HepG2 (cell line): ENCODE data around the gene ABCD4. TPM values are rescaled to one million over a fixed set of nuclear protein-coding genes. Genes with fewer than 3 reads are reported as not detected.

Experiments
- ARNT2 ChIP-seq: sonication (generic); formaldehyde crosslinking; IDR thresholded peaks from 2 replicates; pipeline ENCODE4 v1.8.0; 2022; ENCODE audit warnings: mild to moderate bottlenecking, low read depth, missing genetic modification reagents, moderate library complexity
- ATAD3A ChIP-seq: sonication (generic); formaldehyde crosslinking; IDR thresholded peaks from 2 replicates; pipeline ENCODE4 v1.4.0; 2020; ENCODE audit warnings: missing genetic modification reagents
- FOXK2 ChIP-seq: fragments of 450-650 bp; IDR thresholded peaks from 2 replicates; pipeline ENCODE4 v1.6.1; 2016
- GATA4 ChIP-seq: sonication (generic); IDR thresholded peaks from 2 replicates; pipeline ENCODE4 v1.6.1; 2016; ENCODE audit warnings: antibody characterized with exemption, low read depth, borderline replicate concordance
- HIC2 ChIP-seq: sonication (generic); formaldehyde crosslinking; IDR thresholded peaks from 2 replicates; pipeline ENCODE4 v1.9.0; 2022; ENCODE audit warnings: low read depth, missing genetic modification reagents
- HNRNPL ChIP-seq: fragments of 200-400 bp; formaldehyde crosslinking; IDR thresholded peaks from 2 replicates; pipeline ENCODE4 v1.6.1; 2017; ENCODE audit warnings: mild to moderate bottlenecking, low read depth, low read length
- MYPOP ChIP-seq: sonication (generic); formaldehyde crosslinking; IDR thresholded peaks from 2 replicates; pipeline ENCODE4 v1.8.1; 2023; ENCODE audit warnings: mild to moderate bottlenecking, moderate library complexity, missing genetic modification reagents
- NCOA1 ChIP-seq: sonication (generic); formaldehyde crosslinking; IDR thresholded peaks from 2 replicates; pipeline ENCODE4 v1.9.0; 2021; ENCODE audit warnings: missing genetic modification reagents
- ZBTB21 ChIP-seq: sonication (generic); formaldehyde crosslinking; IDR thresholded peaks from 2 replicates; pipeline ENCODE4 v1.4.0; 2020; ENCODE audit warnings: missing genetic modification reagents
- ZNF121 ChIP-seq: sonication (generic); formaldehyde crosslinking; IDR thresholded peaks from 2 replicates; pipeline ENCODE4 v1.5.0; 2020; ENCODE audit warnings: mild to moderate bottlenecking, missing genetic modification reagents
- ZNF33A ChIP-seq: sonication (generic); formaldehyde crosslinking; IDR thresholded peaks from 2 replicates; pipeline ENCODE4 v1.5.1; 2020; ENCODE audit warnings: missing genetic modification reagents, mild to moderate bottlenecking, moderate library complexity, borderline replicate concordance
- ZNF460 ChIP-seq: sonication (generic); formaldehyde crosslinking; IDR thresholded peaks from 2 replicates; pipeline ENCODE4 v1.5.1; 2020; ENCODE audit warnings: missing genetic modification reagents, mild to moderate bottlenecking, borderline replicate concordance
- ZNF567 ChIP-seq: sonication (generic); formaldehyde crosslinking; IDR thresholded peaks from 2 replicates; pipeline ENCODE4 v1.8.1; 2023; ENCODE audit warnings: mild to moderate bottlenecking, missing genetic modification reagents, borderline replicate concordance
- polyA plus RNA-seq, 8 experiments: library from polyadenylated mRNA; depleted of rRNA in 3 of 8; stranded (reverse) in 7 of 8; unstranded in 1 of 8; fragments of >200 nt; fragmentation: Illumina TruSeq in 4 of 8; extraction: Trizol in 4 of 8; gene quantifications; 2 replicates each; pipeline versions ENCODE4 v1.2.1 to v1.2.3, GENCODE V29; 2011 to 2016; ENCODE audit warnings: low read depth in 4 of 8, missing spikeins in 1 of 8, mixed read lengths in 1 of 8; ENCODE audit not compliant: insufficient read depth in 1 of 8
- total RNA-seq, 5 experiments: library from RNA; depleted of rRNA; stranded (reverse); fragments of >200 nt; fragmentation: Illumina TruSeq; extraction: Trizol; gene quantifications; 2 replicates each; pipeline ENCODE4 v1.2.3, GENCODE V29; 2016; ENCODE audit warnings: low read depth in 1 of 5
- TF ChIP-seq, protein P1 (sequence below): sonication (generic); formaldehyde crosslinking; IDR thresholded peaks from 2 replicates; pipeline ENCODE4 v1.5.1; 2020; ENCODE audit warnings: mild to moderate bottlenecking, missing genetic modification reagents, moderate library complexity
- TF ChIP-seq, protein P2 (sequence below): IDR thresholded peaks from 2 replicates; pipeline ENCODE4 v1.6.1; 2016; ENCODE audit warnings: missing compliant biosample characterization, missing genetic modification reagents, borderline replicate concordance
- TF ChIP-seq, protein P3 (sequence below): sonication (generic); formaldehyde crosslinking; conservative IDR thresholded peaks from 2 replicates; pipeline ENCODE4 v1.4.0; 2020; ENCODE audit warnings: missing genetic modification reagents
- TF ChIP-seq, protein P4 (sequence below): sonication (generic); formaldehyde crosslinking; IDR thresholded peaks from 2 replicates; pipeline ENCODE4 v1.9.0; 2022; ENCODE audit warnings: missing genetic modification reagents, mild to moderate bottlenecking, borderline replicate concordance

Gene ABCD4
- total and polyA plus RNA-seq, 2 of the 13 experiments (the other 11 are each of a cell fraction or from before 2014, with no cell fraction given): 47.5 to 50.5 TPM

DNA sequence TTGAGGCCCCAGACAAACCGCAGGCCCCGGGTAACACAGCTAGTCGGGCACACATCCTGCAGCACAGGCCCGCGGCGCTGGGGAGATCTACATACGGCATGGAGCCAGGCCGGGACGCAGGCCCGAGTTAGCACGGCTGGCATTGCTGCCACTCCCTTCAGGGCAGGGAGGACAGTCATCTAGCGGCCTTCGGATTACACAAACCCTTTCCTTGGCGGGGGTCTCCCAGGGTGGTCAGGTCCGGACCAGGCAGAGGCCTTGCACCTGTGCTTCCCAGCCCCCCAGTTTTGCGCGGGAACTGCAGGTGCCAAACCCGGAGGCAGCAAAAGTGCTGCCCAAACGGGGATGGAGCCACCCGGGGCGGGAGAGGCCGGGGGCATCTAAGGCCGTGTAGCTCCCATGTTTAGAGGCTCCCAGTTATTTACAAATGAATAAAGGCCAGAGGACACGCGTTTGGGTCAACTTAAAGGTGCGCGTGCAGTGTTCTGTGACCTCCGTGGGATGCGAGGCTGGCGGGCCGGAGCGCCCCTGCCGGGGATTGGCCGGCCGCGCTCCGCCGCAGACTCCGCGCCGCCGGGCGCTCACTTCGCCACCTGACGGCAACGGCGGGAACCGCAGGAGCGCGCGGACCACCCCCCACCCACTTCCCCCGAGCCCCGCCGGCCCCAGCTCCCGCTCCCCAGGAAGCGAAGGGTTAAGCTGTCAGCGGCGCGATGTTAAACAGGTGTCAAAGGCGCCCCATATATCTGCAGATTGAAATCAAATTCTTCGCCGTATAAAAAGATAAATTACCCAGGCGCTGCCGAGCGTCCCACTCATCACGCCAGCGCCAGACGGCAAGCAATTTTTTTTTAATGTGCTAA lies 45.4 kb downstream of the ABCD4 start (continued):
- TF ChIP-seq, protein P1, sequence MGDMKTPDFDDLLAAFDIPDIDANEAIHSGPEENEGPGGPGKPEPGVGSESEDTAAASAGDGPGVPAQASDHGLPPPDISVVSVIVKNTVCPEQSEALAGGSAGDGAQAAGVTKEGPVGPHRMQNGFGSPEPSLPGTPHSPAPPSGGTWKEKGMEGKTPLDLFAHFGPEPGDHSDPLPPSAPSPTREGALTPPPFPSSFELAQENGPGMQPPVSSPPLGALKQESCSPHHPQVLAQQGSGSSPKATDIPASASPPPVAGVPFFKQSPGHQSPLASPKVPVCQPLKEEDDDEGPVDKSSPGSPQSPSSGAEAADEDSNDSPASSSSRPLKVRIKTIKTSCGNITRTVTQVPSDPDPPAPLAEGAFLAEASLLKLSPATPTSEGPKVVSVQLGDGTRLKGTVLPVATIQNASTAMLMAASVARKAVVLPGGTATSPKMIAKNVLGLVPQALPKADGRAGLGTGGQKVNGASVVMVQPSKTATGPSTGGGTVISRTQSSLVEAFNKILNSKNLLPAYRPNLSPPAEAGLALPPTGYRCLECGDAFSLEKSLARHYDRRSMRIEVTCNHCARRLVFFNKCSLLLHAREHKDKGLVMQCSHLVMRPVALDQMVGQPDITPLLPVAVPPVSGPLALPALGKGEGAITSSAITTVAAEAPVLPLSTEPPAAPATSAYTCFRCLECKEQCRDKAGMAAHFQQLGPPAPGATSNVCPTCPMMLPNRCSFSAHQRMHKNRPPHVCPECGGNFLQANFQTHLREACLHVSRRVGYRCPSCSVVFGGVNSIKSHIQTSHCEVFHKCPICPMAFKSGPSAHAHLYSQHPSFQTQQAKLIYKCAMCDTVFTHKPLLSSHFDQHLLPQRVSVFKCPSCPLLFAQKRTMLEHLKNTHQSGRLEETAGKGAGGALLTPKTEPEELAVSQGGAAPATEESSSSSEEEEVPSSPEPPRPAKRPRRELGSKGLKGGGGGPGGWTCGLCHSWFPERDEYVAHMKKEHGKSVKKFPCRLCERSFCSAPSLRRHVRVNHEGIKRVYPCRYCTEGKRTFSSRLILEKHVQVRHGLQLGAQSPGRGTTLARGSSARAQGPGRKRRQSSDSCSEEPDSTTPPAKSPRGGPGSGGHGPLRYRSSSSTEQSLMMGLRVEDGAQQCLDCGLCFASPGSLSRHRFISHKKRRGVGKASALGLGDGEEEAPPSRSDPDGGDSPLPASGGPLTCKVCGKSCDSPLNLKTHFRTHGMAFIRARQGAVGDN (CRISPR knock-in tag): peak; percentile 91
- TF ChIP-seq, protein P2, sequence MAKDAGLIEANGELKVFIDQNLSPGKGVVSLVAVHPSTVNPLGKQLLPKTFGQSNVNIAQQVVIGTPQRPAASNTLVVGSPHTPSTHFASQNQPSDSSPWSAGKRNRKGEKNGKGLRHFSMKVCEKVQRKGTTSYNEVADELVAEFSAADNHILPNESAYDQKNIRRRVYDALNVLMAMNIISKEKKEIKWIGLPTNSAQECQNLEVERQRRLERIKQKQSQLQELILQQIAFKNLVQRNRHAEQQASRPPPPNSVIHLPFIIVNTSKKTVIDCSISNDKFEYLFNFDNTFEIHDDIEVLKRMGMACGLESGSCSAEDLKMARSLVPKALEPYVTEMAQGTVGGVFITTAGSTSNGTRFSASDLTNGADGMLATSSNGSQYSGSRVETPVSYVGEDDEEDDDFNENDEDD (CRISPR knock-in tag): peak; percentile 40; the same call in 1 of the 2 replicates
- TF ChIP-seq ZBTB21 (CRISPR knock-in tag) (no peak), HNRNPL (0 out of 2 replicates have a peak, but pooled peaks have one; percentile 38), HIC2 (no peak), ZNF121 (no peak), GATA4 (no peak), MYPOP (CRISPR knock-in tag) (peak; percentile 61; the same call in 1 of the 2 replicates), ZNF33A (no peak), ZNF460 (CRISPR knock-in tag) (no peak), ARNT2 (CRISPR knock-in tag) (peak; percentile 21; the same call in 1 of the 2 replicates), ZNF567 (no peak), FOXK2 (no peak), NCOA1 (CRISPR knock-in tag) (no peak), ATAD3A (CRISPR knock-in tag) (no peak)
- TF ChIP-seq, protein P3, sequence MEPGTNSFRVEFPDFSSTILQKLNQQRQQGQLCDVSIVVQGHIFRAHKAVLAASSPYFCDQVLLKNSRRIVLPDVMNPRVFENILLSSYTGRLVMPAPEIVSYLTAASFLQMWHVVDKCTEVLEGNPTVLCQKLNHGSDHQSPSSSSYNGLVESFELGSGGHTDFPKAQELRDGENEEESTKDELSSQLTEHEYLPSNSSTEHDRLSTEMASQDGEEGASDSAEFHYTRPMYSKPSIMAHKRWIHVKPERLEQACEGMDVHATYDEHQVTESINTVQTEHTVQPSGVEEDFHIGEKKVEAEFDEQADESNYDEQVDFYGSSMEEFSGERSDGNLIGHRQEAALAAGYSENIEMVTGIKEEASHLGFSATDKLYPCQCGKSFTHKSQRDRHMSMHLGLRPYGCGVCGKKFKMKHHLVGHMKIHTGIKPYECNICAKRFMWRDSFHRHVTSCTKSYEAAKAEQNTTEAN: no peak
- TF ChIP-seq, protein P4, sequence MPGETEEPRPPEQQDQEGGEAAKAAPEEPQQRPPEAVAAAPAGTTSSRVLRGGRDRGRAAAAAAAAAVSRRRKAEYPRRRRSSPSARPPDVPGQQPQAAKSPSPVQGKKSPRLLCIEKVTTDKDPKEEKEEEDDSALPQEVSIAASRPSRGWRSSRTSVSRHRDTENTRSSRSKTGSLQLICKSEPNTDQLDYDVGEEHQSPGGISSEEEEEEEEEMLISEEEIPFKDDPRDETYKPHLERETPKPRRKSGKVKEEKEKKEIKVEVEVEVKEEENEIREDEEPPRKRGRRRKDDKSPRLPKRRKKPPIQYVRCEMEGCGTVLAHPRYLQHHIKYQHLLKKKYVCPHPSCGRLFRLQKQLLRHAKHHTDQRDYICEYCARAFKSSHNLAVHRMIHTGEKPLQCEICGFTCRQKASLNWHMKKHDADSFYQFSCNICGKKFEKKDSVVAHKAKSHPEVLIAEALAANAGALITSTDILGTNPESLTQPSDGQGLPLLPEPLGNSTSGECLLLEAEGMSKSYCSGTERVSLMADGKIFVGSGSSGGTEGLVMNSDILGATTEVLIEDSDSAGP (CRISPR knock-in tag): peak; percentile 46; the same call in 1 of the 2 replicates
